Measurements from ENCODE around the gene CIT.

CIT gene

DNA sequence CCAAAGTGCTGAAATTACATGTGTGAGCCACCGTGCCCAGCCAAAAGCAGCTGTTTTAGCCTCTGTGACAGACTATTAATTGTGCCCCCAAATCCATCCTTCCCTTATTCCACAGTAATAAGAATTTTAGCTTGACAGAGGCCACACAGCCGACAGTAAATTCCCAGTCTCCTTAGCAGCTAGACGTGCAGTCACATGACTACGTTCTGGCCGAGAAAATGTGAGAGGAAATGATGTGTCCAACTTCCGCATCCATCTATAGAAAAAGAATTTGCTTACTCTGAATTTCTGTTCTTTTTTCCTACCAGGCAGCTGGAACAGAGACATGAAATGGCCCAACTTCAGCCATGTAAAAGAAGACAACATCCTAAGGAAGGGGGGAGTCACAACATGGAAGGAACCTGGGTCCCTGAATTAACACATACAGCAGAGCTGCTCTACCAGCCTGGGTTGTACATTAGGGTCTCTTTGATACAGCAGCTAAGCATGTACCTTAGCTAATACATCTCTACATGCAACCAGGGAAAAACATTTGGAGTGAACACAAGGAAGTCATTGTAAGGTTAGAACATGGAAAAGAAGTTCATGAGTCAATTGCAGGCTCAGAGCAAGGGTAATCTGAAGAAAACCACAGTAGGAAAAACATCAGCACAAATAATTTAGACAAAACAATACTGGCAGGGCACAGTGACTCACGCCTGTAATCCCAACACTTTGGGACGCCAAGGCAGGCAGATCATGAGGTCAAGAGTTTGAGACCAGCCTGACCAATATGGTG lies 35.5 kb downstream of the CIT start:
- H3K27ac ChIP-seq = peak overlapping the region in 3 of 11 experiments; percentile 30 to 70 (median 48); a peak in 6 of 22 replicates
- H3K4me3 ChIP-seq = no peak overlapping the region
- H3K9ac ChIP-seq = no peak overlapping the region
- peaks cover 8 to 100% (median 89%) of the 10 kb centered on the region in 11 experiments; a peak in 20 of 22 replicates for H3K36me3 ChIP-seq
- H3K27me3 ChIP-seq = no peaks in the 10 kb centered on the region
- H3K9me3 ChIP-seq (replicated peaks in 1 of 11) = peaks cover 0 to 14% (median 3%) of the 10 kb centered on the region in 11 experiments; a peak in 7 of 22 replicates
- TF ChIP-seq Cebpa-rat (IDR thresholded peaks at IDR 0.05) = no peak
- peaks cover 0 to 13% (median 0%) of the 10 kb centered on the region in 11 experiments; a peak in 4 of 22 replicates for H4K20me1 ChIP-seq
- peak overlapping the region in 2 of 11 experiments; percentile 31 to 36; a peak in 4 of 22 replicates for H3K4me2 ChIP-seq
- H3K4me1 ChIP-seq = peaks cover 0 to 46% (median 3%) of the 10 kb centered on the region in 10 experiments; a peak in 10 of 20 replicates

DNA sequence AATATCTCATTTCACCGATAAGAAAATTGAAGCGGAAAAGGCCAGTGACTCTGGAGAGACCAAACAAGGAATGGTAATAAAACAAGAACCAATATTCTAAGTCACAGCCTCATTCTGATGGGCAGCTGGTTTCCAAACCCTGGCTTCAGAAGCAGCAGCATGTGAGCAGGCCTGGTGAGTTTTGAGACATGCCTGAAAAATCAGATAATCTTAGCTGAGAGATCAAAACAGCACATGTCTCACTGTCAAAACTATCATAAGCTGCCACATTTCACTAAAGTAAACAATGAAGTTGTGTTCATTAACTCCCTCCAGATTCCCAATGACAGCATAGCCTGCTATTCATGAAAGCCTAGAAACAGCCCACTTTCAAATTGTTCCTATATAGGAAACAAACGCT lies 36.5 kb downstream of the CIT start:
- Histone ChIP-seq H3K27ac (peak overlapping the region in 1 of 11 experiments; percentile 70; a peak in 2 of 22 replicates), H3K36me3 (peaks cover 8 to 99% (median 80%) of the 10 kb centered on the region in 11 experiments; a peak in 20 of 22 replicates), H4K20me1 (peaks cover 0 to 13% (median 0%) of the 10 kb centered on the region in 11 experiments; a peak in 4 of 22 replicates), H3K27me3 (no peaks in the 10 kb centered on the region), H3K4me2 (peak overlapping the region in 2 of 11 experiments; percentile 31 to 36; a peak in 3 of 22 replicates), H3K4me1 (peaks cover 0 to 53% (median 4%) of the 10 kb centered on the region in 10 experiments; a peak in 10 of 20 replicates), H3K9ac (no peak overlapping the region), H3K9me3 (replicated peaks in 1 of 11) (peaks cover 0 to 14% (median 3%) of the 10 kb centered on the region in 11 experiments; a peak in 7 of 22 replicates), H3K4me3 (no peak overlapping the region)
- TF ChIP-seq Cebpa-rat (IDR thresholded peaks at IDR 0.05) = no peak

GRCh38 chr12:119840168-119840567 lies 37.0 kb downstream of the CIT start:
- Histone ChIP-seq H3K27me3 (no peaks in the 10 kb centered on the region), H3K27ac (peak overlapping the region in 1 of 11 experiments; percentile 70; a peak in 1 of 22 replicates), H3K36me3 (peaks cover 8 to 99% (median 80%) of the 10 kb centered on the region in 11 experiments; a peak in 20 of 22 replicates), H3K4me3 (no peak overlapping the region), H4K20me1 (peaks cover 0 to 13% (median 0%) of the 10 kb centered on the region in 11 experiments; a peak in 4 of 22 replicates), H3K4me2 (peak overlapping the region in 2 of 11 experiments; percentile 36 to 44; a peak in 2 of 22 replicates), H3K9me3 (replicated peaks in 1 of 11) (peaks cover 0 to 14% (median 3%) of the 10 kb centered on the region in 11 experiments; a peak in 7 of 22 replicates), H3K9ac (no peak overlapping the region), H3K4me1 (peaks cover 0 to 55% (median 4%) of the 10 kb centered on the region in 10 experiments; a peak in 10 of 20 replicates)
- no peak for TF ChIP-seq Cebpa-rat (IDR thresholded peaks at IDR 0.05)

DNA sequence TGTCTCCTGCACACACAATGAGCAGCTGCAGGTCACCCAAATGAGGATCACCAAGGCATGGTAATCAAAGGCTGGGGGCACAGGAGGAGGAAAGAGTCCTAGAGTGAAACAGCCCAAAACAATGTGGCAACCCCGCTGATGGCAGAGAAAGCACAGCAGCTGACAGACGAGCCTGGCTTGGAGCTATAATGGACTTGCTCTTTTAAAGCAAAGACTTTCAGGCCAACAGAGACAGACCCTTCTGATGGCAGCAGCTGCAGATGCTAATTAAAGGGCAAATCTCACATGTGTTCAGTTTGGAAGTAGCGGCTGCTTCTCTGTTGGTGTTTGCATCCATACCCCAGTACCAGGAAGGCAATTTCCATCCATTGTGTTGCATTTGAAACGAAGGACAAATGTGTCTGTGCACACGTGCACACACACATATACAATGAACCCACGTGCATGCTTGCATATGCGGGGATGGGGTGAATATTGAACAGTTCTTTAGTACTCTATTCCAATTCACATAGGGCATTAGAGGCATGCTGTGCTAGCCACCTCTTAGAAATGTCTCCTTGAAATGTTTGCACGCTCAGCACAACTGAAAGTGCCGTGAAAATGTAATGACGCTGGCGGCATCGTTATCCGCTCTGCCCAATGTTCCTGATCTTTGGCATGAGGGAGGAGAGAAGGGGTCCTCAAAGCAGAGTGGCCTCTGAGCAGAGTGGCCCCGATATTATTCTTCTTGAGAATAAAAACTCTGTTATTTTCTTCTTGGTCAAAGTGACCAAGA lies 38.1 kb downstream of the CIT start:
- Histone ChIP-seq H3K36me3 (peaks cover 8 to 99% (median 80%) of the 10 kb centered on the region in 11 experiments; a peak in 20 of 22 replicates), H3K27ac (no peak overlapping the region), H3K27me3 (no peaks in the 10 kb centered on the region), H3K4me3 (no peak overlapping the region), H3K4me2 (no peak overlapping the region), H3K9me3 (replicated peaks in 1 of 11) (peaks cover 0 to 14% (median 3%) of the 10 kb centered on the region in 11 experiments; a peak in 7 of 22 replicates), H4K20me1 (peaks cover 0 to 13% (median 0%) of the 10 kb centered on the region in 11 experiments; a peak in 4 of 22 replicates), H3K4me1 (peaks cover 0 to 58% (median 4%) of the 10 kb centered on the region in 10 experiments; a peak in 10 of 20 replicates), H3K9ac (no peak overlapping the region)
- no peak for TF ChIP-seq Cebpa-rat (IDR thresholded peaks at IDR 0.05)

- H3K27ac ChIP-seq = peak overlapping the region in 3 of 11 experiments; percentile 10 to 57 (median 57); a peak in 5 of 22 replicates
- H3K36me3 ChIP-seq = peaks cover 7 to 99% (median 82%) of the 10 kb centered on the region in 11 experiments; a peak in 20 of 22 replicates
These were observed 40.3 kb downstream of the CIT start for GRCh38 chr12:119836781-119837180.

DNA sequence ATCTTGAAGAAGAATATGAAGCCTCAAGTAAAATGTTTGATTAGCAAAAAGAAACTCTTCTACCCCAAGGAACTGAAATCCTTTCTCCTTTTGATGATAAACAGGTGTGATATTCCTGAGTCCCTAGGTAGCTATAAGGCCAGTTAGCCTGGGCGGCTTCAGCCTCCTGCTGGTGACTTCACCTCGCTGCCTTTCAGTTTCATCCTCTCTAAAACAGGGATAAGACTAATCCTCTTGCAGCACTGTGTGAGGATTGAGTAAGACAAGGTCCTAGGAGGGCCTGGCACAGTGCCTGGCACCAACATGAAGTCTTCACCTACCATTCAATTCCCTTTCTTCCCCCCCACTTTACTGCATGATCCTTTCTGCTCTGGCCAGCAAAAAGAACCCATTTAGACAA lies 42.1 kb downstream of the CIT start:
- H3K27ac ChIP-seq = no peak overlapping the region
- H3K4me3 ChIP-seq = no peak overlapping the region
- H3K4me2 ChIP-seq = no peak overlapping the region
- no peak overlapping the region for H3K9ac ChIP-seq
- TF ChIP-seq Cebpa-rat (IDR thresholded peaks at IDR 0.05) = no peak
- peaks cover 0 to 99% (median 82%) of the 10 kb centered on the region in 11 experiments; a peak in 20 of 22 replicates for H3K36me3 ChIP-seq
- no peaks in the 10 kb centered on the region for H3K27me3 ChIP-seq
- H4K20me1 ChIP-seq = peaks cover 0 to 13% (median 0%) of the 10 kb centered on the region in 11 experiments; a peak in 3 of 22 replicates
- H3K4me1 ChIP-seq = peaks cover 0 to 35% (median 4%) of the 10 kb centered on the region in 10 experiments; a peak in 10 of 20 replicates
- H3K9me3 ChIP-seq (replicated peaks in 1 of 11) = no peaks in the 10 kb centered on the region; a peak in 1 of 22 replicates

More at GRCh38 chr12:119836781-119837180, 40.3 kb downstream of the CIT start:
- H4K20me1 ChIP-seq = peaks cover 0 to 13% (median 0%) of the 10 kb centered on the region in 11 experiments; a peak in 4 of 22 replicates
- peak overlapping the region in 5 of 11 experiments; percentile 8 to 73 (median 46); a peak in 8 of 22 replicates for H3K4me2 ChIP-seq
- H3K4me1 ChIP-seq = peaks cover 0 to 52% (median 4%) of the 10 kb centered on the region in 10 experiments; a peak in 10 of 20 replicates
- H3K9me3 ChIP-seq (replicated peaks in 1 of 11) = peaks cover 0 to 6% (median 0%) of the 10 kb centered on the region in 11 experiments; a peak in 7 of 22 replicates
- H3K9ac ChIP-seq = peak overlapping the region in 1 of 11 experiments; percentile 6; a peak in 1 of 22 replicates
- no peak overlapping the region for H3K4me3 ChIP-seq
- no peak for TF ChIP-seq Cebpa-rat (IDR thresholded peaks at IDR 0.05)
- no peaks in the 10 kb centered on the region for H3K27me3 ChIP-seq

DNA sequence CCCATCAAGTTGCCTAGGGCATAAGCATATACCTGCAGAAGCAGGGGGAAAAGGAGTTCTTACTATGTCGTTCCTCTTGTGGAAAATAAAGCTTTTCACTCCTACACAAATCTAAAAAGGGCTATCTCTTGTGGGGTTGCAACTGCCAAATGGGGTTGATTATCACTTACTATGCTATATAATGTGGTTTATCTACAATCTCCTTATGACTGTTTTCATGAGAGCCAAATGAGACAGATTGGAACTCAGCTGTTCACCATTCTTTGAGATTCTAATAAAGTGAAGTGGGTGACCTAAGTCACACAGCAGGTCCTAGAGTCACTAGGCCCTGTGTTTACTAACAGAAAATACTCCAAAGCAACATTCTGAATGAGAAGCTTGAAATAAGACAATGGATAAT lies 47.7 kb downstream of the CIT start:
- peaks cover 0 to 100% (median 95%) of the 10 kb centered on the region in 11 experiments; a peak in 20 of 22 replicates for H3K36me3 ChIP-seq
- no peak for TF ChIP-seq Cebpa-rat (IDR thresholded peaks at IDR 0.05)
- no peaks in the 10 kb centered on the region for H3K27me3 ChIP-seq
- H3K27ac ChIP-seq = no peak overlapping the region
- no peak overlapping the region for H3K4me2 ChIP-seq
- H3K9me3 ChIP-seq (replicated peaks in 1 of 11) = peaks cover 5 to 16% (median 11%) of the 10 kb centered on the region in 11 experiments; a peak in 17 of 22 replicates
- H3K9ac ChIP-seq = no peak overlapping the region
- H3K4me1 ChIP-seq = peaks cover 0 to 25% (median 0%) of the 10 kb centered on the region in 10 experiments; a peak in 4 of 20 replicates
- H3K4me3 ChIP-seq = no peak overlapping the region
- no peaks in the 10 kb centered on the region for H4K20me1 ChIP-seq

GRCh38 chr12:119828300-119828699 lies 48.8 kb downstream of the CIT start:
- Histone ChIP-seq H3K36me3 (peaks cover 0 to 98% (median 87%) of the 10 kb centered on the region in 11 experiments; a peak in 20 of 22 replicates), H3K9ac (no peak overlapping the region)

More at GRCh38 chr12:119828300-119828699, 48.8 kb downstream of the CIT start:
- peaks cover 0 to 25% (median 0%) of the 10 kb centered on the region in 10 experiments; a peak in 4 of 20 replicates for H3K4me1 ChIP-seq
- H3K27me3 ChIP-seq = no peaks in the 10 kb centered on the region
- TF ChIP-seq Cebpa-rat (IDR thresholded peaks at IDR 0.05) = no peak
- no peak overlapping the region for H3K4me2 ChIP-seq
- H4K20me1 ChIP-seq = no peaks in the 10 kb centered on the region
- no peak overlapping the region for H3K27ac ChIP-seq
- H3K9me3 ChIP-seq (replicated peaks in 1 of 11) = peaks cover 5 to 16% (median 11%) of the 10 kb centered on the region in 11 experiments; a peak in 17 of 22 replicates
- no peak overlapping the region for H3K4me3 ChIP-seq

Measured in BLaER1 treated with 17β-estradiol and CSF1 and Interleukin-3, amounts not matched to agents 10 nM and 100 nM (cell line).